ENCODE results near the gene ZFHX2.

DNA sequence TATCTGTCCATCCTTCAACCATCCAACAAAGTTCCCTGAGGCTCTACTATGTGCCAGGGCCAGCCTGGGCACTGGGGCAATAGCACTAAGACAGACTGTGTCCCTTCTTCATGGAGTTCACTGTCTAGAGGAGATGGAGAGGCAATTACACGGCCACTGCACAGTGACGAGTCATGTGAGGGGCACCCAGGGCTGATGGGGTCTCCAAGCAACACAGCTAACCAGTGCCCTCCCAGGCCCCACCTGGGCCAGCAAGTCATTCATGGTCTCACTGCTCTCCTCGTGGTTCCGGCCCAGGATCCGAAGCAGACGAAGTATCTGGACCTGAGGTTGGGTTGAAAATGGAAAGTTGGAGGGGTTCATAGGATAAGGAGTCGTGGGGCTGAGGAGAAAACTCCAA, 13.3 kb upstream of the ZFHX2 start:
- TF ChIP-seq, protein P1, sequence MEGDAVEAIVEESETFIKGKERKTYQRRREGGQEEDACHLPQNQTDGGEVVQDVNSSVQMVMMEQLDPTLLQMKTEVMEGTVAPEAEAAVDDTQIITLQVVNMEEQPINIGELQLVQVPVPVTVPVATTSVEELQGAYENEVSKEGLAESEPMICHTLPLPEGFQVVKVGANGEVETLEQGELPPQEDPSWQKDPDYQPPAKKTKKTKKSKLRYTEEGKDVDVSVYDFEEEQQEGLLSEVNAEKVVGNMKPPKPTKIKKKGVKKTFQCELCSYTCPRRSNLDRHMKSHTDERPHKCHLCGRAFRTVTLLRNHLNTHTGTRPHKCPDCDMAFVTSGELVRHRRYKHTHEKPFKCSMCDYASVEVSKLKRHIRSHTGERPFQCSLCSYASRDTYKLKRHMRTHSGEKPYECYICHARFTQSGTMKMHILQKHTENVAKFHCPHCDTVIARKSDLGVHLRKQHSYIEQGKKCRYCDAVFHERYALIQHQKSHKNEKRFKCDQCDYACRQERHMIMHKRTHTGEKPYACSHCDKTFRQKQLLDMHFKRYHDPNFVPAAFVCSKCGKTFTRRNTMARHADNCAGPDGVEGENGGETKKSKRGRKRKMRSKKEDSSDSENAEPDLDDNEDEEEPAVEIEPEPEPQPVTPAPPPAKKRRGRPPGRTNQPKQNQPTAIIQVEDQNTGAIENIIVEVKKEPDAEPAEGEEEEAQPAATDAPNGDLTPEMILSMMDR (IDR thresholded peaks at IDR 0.05): no peak
- TF ChIP-seq ZFX (IDR thresholded peaks at IDR 0.05; ENCODE audit: borderline replicate concordance): no peak
